DMS 273 (cell line): ENCODE data around the gene LONP2.
A peak's percentile ranks its signal among the peaks of the same experiment; 100 is the strongest.
"Not testable (repeated sequence)": the region's sequence is repeated elsewhere in the genome, so short reads cannot be mapped to it uniquely, and the experiment has no call there.

Source experiments
- DNase-seq: peaks from one replicate; lab custom pipeline; 2025; ENCODE audit not compliant: unreplicated experiment; lab: John Stamatoyannopoulos, UW

Gene LONP2

GRCh38 chr16:48365601-48366164 is 121.6 kb downstream of the LONP2 start:
- DNase-seq, result peak; percentile 93

- peak; percentile 77 for DNase-seq
These were observed 122.3 kb downstream of the LONP2 start for GRCh38 chr16:48366165-48367093.

- DNase-seq, result peak; percentile 36
These were observed 123.4 kb downstream of the LONP2 start for GRCh38 chr16:48367441-48368049.

- no peak for DNase-seq
These were observed 125.7 kb downstream of the LONP2 start for GRCh38 chr16:48369765-48370164.

GRCh38 chr16:48370229-48370628 is 126.1 kb downstream of the LONP2 start:
- DNase-seq, result no peak

GRCh38 chr16:48370668-48371392 is 126.7 kb downstream of the LONP2 start:
- not testable (repeated sequence) for DNase-seq

GRCh38 chr16:48371393-48371780 is 127.3 kb downstream of the LONP2 start:
- DNase-seq, result no peak

- no peak for DNase-seq
These were observed 128.6 kb downstream of the LONP2 start for GRCh38 chr16:48372744-48373143.

- DNase-seq, result no peak
These were observed 129.3 kb downstream of the LONP2 start for GRCh38 chr16:48373258-48374029.

GRCh38 chr16:48374255-48374654 is 130.2 kb downstream of the LONP2 start:
- no peak for DNase-seq

- DNase-seq, result not testable (repeated sequence)
These were observed 133.2 kb downstream of the LONP2 start for GRCh38 chr16:48377301-48377700.

GRCh38 chr16:48378276-48378675 is 134.2 kb downstream of the LONP2 start:
- no peak for DNase-seq

- DNase-seq, result no peak
These were observed 134.7 kb downstream of the LONP2 start for GRCh38 chr16:48378836-48379235.

GRCh38 chr16:48381201-48381600 is 137.1 kb downstream of the LONP2 start:
- peak; percentile 15 for DNase-seq

GRCh38 chr16:48382131-48382530 is 138.0 kb downstream of the LONP2 start:
- no peak for DNase-seq

GRCh38 chr16:48383009-48383876 is 139.1 kb downstream of the LONP2 start:
- DNase-seq, result no peak

GRCh38 chr16:48383877-48384519 is 139.9 kb downstream of the LONP2 start:
- peak; percentile 53 for DNase-seq

- peak; percentile 86 for DNase-seq
These were observed 140.6 kb downstream of the LONP2 start for GRCh38 chr16:48384520-48385252.
